OCI-LY7 (cell line): Measurements from ENCODE around the gene B2M.

Experiments
- CTCF ChIP-seq: fragments of 200-600 bp; sonication (generic); conservative IDR thresholded peaks from 2 replicates; pipeline ENCODE4 v1.5.1; 2014; ENCODE audit warnings: mild to moderate bottlenecking, antibody characterized with exemption, low read length, moderate library complexity, mixed read lengths
- EZH2phosphoT487 ChIP-seq: fragments of 200-600 bp; sonication (generic); IDR thresholded peaks from 2 replicates; pipeline ENCODE4 v1.6.1; 2018; ENCODE audit warnings: low read depth, borderline replicate concordance, mild to moderate bottlenecking, mixed run types, antibody characterized with exemption, low read length, moderate library complexity, mixed read lengths

- TF ChIP-seq CTCF: peak; percentile 95
- TF ChIP-seq EZH2phosphoT487: no peak
These were observed 851 bp upstream of the B2M start for GRCh38 chr15:44710236-44711095.
